IPS-15b (cell line): ENCODE data around the gene CSHL1.
"Not testable (repeated sequence)": the region's sequence is repeated elsewhere in the genome, so short reads cannot be mapped to it uniquely, and the experiment has no call there.

Source experiments
- H3K27me3 ChIP-seq: one replicate; pipeline ENCODE4 v1.6.1; 2013; ENCODE audit warnings: low read length; ENCODE audit not compliant: control insufficient read depth, insufficient read depth
- H3K36me3 ChIP-seq: one replicate; pipeline ENCODE4 v1.6.1; 2013; ENCODE audit warnings: low read length; ENCODE audit not compliant: control insufficient read depth, insufficient read depth
- H3K4me1 ChIP-seq: one replicate; pipeline ENCODE4 v1.6.1; 2013; ENCODE audit warnings: mild to moderate bottlenecking, low read length; ENCODE audit not compliant: control insufficient read depth, insufficient read depth
- H3K4me3 ChIP-seq: one replicate; pipeline ENCODE4 v1.5.1; 2013; ENCODE audit warnings: low read depth, low read length
- H3K9ac ChIP-seq: one replicate; pipeline ENCODE4 v1.6.1; 2013; ENCODE audit warnings: low read depth, mild to moderate bottlenecking, low read length
- H3K9me3 ChIP-seq: one replicate; pipeline ENCODE4 v1.6.1; 2013; ENCODE audit warnings: mild to moderate bottlenecking, low read length; ENCODE audit not compliant: control insufficient read depth, insufficient read depth

The CSHL1 gene

GRCh38 chr17:63874061-63874626, 36.9 kb downstream of the CSHL1 start:
- not testable (repeated sequence) for H3K9ac ChIP-seq, H3K4me1 ChIP-seq, H3K9me3 ChIP-seq, H3K4me3 ChIP-seq, H3K36me3 ChIP-seq, H3K27me3 ChIP-seq

GRCh38 chr17:63873577-63873976, 37.5 kb downstream of the CSHL1 start, which contains the start of gene CSH2:
CSH2 (minus strand) TSS chr17:63873677; CDS start chr17:63873614, 63 bp downstream.
- H3K36me3 ChIP-seq, H3K9me3 ChIP-seq, H3K4me3 ChIP-seq, H3K4me1 ChIP-seq, H3K27me3 ChIP-seq, H3K9ac ChIP-seq: not testable (repeated sequence)

GRCh38 chr17:63871646-63872365, 39.3 kb downstream of the CSHL1 start:
- not testable (repeated sequence) for H3K9me3 ChIP-seq, H3K36me3 ChIP-seq, H3K27me3 ChIP-seq

GRCh38 chr17:63870292-63870665, 40.8 kb downstream of the CSHL1 start:
- H3K9ac ChIP-seq, H3K4me3 ChIP-seq, H3K36me3 ChIP-seq, H3K27me3 ChIP-seq, H3K4me1 ChIP-seq, H3K9me3 ChIP-seq: not testable (repeated sequence)

More at GRCh38 chr17:63871646-63872365, 39.3 kb downstream of the CSHL1 start:
- H3K4me1 ChIP-seq, H3K4me3 ChIP-seq, H3K9ac ChIP-seq: not testable (repeated sequence)

- H3K4me1 ChIP-seq, H3K9ac ChIP-seq, H3K36me3 ChIP-seq, H3K27me3 ChIP-seq, H3K4me3 ChIP-seq, H3K9me3 ChIP-seq: not testable (repeated sequence)
Observed at GRCh38 chr17:63869491-63870291, 41.4 kb downstream of the CSHL1 start.

- H3K36me3 ChIP-seq, H3K4me1 ChIP-seq, H3K9ac ChIP-seq, H3K27me3 ChIP-seq, H3K9me3 ChIP-seq, H3K4me3 ChIP-seq: not testable (repeated sequence)
Observed at GRCh38 chr17:63866625-63867024, 44.4 kb downstream of the CSHL1 start.
